ENCODE data around the gene VSIG8.

VSIG8 gene

DNA sequence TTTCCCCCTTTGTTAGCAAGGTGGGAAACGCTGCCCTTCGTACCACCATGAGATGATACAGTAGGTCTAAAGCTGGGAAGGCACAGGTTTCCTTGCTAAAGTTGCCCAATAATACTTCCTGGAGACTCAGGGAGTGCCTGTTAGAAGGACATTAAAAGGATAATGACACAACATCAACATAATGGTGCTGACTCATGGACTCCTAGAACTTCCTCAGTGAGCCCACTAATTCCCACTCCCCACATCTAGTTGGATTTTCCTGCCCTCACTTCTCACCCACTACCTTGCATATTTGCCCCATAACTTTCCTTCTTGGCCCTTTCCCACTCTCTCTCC, 20.0 kb upstream of the VSIG8 start:
- DNase-seq = no peak

- DNase-seq = peak in 5 of 6 experiments; percentile 4 to 38 (median 18)
Measured at GRCh38 chr1:159881622-159882526, 19.4 kb upstream of the VSIG8 start.

DNA sequence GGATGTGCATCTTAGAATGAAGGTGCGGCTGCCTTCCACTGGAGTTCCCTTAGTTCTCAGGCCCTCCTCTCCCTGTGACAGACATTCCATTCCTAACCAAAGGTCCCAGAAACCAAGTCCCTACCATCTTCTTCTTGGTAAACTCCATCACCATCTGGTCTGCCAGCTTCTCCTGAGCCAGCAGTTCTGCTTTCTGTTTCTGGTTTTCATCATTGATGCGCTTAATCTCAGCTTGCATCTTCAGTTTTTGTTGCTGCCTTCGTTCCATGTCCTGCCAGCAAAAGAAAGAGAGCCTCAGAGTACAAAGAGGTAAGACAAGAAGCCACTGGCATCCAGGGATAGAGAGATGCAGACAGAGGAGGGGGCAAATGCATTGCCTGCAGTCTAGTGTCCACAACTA, 18.0 kb upstream of the VSIG8 start:
- DNase-seq = no peak

DNA sequence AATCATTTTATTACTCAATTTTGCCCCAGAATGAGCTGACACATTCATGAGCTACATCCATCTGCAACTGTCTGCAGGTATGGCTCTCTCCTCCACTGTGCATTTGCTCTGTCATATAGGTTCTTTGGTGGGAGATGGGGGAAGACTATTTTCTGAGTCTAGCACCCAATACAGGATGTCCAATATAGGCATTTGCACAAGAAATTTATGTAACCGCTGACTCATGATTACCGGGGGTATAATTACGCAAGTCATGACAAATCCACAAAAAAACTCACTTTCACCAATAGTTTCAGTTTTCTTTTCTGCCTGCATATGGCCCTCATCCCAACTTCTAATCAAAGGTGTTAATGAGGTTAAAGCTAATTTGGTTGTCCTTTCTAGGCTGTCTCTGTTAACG, 17.5 kb upstream of the VSIG8 start:
- DNase-seq = no peak

- DNase-seq = no peak
Measured at GRCh38 chr1:159879136-159879535, 16.7 kb upstream of the VSIG8 start.

DNA sequence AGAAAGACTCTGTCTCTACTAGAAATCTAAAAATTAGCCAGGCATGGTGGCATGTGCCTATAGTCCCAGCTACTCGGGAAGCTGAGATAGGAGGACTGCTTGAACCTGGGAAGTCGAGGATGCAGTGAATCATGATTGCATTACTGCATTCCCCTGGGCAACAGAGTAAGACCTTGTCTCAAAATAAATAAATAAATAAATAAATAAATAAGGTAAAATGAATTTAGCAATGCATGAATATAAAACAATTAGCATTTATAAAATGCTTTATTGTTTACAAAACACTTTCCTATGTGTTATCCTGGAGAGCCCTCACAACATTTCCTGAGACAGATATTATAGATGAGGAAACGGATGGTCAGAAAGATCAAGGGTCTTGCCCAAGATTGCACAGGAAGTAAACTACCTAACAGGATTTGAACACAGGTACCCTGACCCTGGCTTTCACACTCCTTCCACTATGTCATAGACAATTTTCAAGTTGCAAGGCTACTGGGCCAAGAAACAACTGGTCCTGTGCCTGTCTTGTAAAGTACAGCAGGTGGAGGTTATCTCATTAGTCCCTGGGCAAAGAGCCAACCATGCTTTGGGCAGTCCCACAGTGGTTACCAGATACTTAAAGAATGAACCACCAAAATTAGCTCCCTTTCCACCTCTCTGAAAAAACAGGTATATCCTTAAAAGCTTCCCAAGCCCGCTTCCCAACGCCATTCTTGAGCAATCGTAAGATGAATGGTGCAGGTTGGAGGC, 15.4 kb upstream of the VSIG8 start:
- no peak for DNase-seq

DNA sequence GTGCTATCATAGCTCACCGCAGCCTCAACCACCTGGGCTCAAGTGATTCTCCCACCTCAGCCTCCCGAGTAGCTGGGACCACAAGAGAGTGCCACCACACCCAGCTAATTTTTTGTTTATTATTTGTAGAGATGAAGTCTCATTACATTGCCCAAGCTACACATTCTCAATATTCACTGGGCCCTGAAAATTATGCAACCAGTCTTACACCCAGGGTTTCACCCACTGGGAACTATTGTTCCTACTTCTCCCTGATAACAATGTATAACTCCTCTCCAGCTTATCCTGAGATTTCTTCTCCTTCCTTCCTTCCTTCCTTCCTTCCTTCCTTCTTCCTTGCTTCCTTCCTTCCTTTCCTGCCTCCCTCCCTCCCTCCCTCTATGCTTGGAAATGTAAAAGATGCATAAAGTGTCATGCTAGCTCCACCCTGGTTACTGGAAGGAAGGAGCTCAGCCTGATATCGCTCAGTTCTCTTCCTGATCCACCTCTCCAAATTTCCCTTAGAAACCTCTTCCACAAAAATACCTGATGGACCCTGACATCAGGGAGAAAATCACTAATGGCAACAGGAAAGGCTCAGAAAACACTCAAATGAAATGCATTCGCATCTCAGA, 11.2 kb upstream of the VSIG8 start:
- no peak for DNase-seq

- no peak for DNase-seq
Measured at GRCh38 chr1:159872891-159873290, 10.4 kb upstream of the VSIG8 start.

DNA sequence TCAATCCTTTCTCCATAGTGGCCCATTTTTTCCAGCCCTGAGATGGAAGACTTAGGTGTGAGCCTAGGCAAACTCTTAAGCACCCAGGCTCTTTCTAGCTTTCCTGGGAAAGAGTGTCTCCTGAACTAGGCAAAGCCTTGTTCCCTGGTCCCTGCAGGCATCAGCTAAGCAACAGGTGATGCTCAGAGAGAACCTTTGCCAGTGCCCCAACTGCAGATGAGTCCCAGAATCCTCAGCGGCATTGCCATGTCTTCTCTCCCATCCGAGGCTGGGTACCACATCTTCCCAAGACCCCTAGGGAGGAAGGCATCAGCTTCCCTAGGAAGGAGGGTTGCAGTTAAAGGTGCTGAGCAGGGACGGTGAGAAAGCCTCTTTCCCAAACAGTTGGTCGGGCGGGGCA, 8.2 kb upstream of the VSIG8 start:
- DNase-seq = no peak

DNA sequence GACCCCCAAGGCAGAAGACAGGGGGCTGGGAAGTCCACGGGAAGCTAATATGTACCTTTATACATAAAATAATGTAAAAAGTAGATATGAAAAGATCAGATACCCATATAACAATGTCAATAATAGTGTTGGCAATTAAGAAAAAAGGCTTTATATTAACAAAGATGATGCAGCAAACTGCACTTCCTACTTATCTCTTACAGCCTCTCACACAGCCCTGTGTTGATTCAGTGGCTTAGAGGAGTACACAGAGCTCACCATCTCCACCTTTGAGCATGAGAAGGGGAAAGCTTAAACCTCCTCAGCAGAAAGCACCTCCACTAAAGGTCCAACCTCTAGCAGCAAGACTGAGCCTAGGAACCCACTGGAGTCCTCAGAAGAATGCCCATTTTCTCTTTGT, 7.2 kb upstream of the VSIG8 start:
- no peak for DNase-seq

GRCh38 chr1:159869173-159869572, 6.7 kb upstream of the VSIG8 start:
- DNase-seq = no peak

GRCh38 chr1:159868766-159869165, 6.3 kb upstream of the VSIG8 start:
- no peak for DNase-seq

DNA sequence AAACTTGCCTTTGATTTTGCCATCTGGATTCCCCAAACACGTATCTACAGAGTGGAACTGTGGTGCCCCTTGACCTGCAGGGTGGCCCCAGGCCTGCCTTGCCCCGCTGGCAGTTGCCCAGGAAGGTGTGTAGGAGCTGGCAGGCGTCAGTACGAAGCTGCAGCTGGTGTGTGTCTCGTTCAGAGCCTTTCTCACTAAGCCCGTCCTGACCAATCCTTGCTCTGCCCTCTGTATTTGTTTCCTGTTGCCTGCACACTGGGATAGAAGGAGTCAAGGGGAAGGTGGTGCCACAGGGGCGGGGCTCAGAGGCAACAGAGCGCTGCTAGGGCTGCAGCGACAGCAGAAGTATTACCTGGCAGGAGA, 5.2 kb upstream of the VSIG8 start:
- DNase-seq = no peak

DNA sequence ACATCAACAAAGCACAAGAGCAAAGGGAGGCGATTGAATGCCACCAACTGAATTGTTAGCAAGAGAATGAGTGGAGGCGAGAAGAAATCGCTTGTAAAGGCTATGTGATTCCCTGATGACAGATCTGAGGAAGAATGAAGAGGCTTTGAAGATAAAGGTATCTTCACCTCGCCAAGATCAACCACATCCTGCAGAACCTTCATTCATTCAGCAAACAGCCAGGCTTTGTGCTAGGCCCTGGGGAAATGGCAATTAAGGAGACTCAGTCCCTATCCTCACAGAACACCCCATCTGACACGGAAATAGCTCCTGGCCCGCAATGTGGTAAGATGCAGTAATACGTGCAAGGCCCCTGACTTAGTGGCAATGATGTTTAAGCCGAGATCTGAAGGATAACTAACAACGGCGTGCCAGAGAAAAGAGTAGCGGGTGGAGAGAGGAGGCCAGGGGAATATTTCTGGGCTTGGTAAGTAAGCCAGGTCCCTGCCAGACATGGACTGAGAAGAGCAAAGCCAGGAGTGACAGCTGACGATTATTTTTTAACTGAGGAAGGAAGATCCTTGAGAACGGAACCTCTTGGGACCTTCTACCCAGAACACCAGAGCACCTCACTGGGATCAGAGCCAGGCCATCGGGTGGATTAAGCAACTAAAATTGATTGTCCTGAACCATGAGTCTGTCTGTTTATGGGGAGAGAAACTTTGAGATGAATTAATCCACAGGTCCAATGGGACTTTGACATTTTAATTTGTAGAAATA, 4.6 kb upstream of the VSIG8 start:
- DNase-seq = peak in 1 of 6 experiments; percentile 7

DNA sequence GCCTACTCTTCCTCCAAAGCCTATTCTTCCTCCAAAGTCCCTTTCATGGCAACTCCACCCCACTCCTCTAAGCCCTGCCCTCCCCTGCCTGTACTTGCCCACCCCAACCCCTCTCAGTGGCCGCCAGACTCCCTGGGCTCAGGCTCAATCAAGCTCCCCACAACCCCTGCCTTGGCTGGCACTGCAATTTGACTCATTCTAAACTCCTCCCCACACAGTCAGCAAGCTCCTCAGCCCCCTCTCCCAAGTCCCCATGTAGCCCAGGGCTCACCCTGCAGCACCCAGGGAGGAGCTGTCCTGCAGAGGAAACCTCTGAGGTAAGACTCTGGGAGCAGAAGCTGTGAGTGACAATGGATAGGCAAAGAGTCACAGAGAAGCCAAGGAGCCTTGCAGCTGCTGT, 3.6 kb upstream of the VSIG8 start:
- DNase-seq = no peak

DNA sequence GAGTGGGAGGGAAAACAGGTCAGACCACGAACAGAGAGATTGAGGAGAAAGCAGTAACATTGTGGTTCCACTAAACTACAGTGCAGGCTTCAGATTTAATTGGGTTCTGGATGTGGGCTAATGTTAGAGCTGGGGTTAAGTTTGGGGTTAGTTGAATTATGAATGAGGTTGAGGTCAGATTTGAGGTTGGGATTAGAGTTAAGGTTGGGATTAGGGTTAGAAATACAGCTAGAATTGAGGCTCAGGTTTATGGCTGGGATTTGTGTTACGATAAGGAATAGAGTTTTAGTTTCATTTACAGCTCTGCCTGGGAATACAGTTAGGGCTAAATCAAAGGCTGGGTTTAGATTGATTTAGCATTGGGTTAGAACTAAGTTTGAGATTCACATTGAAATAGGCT, 1.8 kb upstream of the VSIG8 start:
- no peak for DNase-seq

DNA sequence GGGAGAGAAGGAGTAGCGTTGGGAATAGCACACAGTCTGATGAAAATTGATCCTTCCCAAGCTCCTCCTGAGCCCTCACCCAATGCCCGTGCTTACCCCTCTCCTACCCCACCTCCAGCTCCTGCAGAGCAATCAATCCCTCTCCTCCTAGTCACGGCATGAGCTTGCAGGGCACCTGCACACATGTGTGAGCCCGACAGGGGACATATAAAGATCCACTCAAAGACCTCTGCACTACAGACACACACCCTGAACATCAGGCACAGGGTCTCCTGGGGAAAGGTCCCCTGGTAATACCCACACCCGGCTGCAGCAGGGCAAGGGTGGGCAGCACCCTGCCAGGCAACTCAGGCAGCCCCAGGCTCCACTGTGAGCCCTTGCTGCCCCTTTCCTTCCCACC, 426 bp downstream of the VSIG8 start:
- DNase-seq = no peak

DNA sequence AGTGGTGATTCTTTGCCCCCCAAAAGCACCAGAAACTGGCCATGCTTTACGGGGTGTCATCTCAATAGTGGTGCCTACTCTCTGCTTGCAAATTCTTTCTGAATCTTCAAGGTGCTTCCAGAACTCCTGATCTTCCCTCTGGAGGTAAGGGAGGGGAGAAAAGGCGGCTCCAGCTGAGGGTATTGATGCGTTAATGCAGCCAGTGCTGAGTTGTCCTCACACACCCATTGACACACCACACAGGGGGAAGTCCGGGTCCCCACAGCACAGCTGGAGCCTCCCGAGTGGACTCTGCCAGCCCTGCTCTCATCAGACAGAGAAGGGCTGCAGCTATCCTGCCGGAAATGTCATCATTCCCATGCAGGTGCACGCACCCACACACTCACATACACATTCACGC, 1.2 kb downstream of the VSIG8 start:
- no peak for DNase-seq

GRCh38 chr1:159860456-159860855, 2.0 kb downstream of the VSIG8 start:
- DNase-seq = no peak

GRCh38 chr1:159859767-159860322, 2.6 kb downstream of the VSIG8 start:
- no peak for DNase-seq

- DNase-seq = no peak
Measured at GRCh38 chr1:159857889-159858288, 4.6 kb downstream of the VSIG8 start.

- no peak for DNase-seq
Measured at GRCh38 chr1:159856576-159856975, 5.9 kb downstream of the VSIG8 start.

GRCh38 chr1:159855709-159856108, 6.7 kb downstream of the VSIG8 start:
- DNase-seq = no peak

Data from stimulated activated naive CD4-positive, alpha-beta T cell (primary cell).